Stimulated activated CD4-positive, alpha-beta T cell treated with anti-CD3 and anti-CD28 coated beads, Interleukin-12 subunit alpha, Interleukin-12 subunit beta, amount 100 ng/mL, for 48 hours (primary cell): Measurements from ENCODE around the gene RFPL3.
"Not testable (repeated sequence)": the region's sequence is repeated elsewhere in the genome, so short reads cannot be mapped to it uniquely, and the experiment has no call there.

Experiments used
- DNase-seq, 3 donors: peaks; one replicate each; pipeline ENCODE4 v3.0.0-alpha.2; 2020; ENCODE audit warnings: low read depth in 2 of 3, low spot score in 1 of 3

Gene RFPL3

DNA sequence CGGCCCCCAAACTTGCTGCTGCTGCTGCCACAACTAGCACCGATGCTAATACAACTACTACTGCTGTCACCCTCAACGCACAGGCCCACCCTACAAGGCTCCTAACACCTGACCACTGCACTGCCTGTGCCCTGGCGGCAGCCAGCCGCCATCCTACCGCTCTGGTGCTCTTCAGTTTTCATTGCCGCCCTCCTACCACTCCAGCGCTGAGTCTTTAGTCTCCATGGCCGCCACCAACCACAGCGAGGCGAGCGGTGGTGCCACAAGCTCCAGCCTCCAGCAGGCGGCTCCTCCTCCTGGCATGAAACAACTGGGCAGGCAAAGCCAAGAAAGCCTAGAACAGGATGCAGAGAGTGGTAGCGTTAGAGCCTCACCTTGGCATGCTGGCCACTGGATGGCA, 5.0 kb upstream of the RFPL3 start:
- no peak for DNase-seq

DNA sequence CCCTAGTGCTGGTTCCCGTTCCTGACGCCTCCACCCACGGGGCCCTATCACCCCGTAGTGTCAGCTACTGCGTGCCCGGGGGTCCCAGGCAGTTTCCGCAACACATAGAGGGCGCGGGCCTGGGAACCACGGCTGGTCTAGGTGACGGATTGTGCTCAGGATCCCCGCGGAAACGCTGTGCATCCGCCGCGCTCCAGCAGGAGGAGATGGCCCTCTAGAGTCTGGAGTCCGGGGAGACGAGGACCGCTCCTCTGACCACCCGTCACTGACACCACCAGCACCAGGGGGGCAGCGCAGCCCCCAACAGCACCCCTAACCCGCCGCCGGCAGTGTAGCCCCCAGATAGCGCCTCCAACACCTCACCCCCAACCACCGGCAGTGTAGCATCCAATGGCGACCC, 4.4 kb upstream of the RFPL3 start:
- DNase-seq, result no peak

GRCh38 chr22:32353840-32354239, 3.8 kb upstream of the RFPL3 start:
- DNase-seq, result no peak

- DNase-seq, result no peak
Observed at GRCh38 chr22:32354360-32355351, 3.0 kb upstream of the RFPL3 start.

GRCh38 chr22:32355760-32356159, 1.9 kb upstream of the RFPL3 start:
- no peak for DNase-seq

GRCh38 chr22:32360096-32360495, 2.4 kb downstream of the RFPL3 start:
- not testable (repeated sequence) for DNase-seq

- DNase-seq, result no peak
Observed at GRCh38 chr22:32361257-32361656, 3.6 kb downstream of the RFPL3 start.

- DNase-seq, result no peak
Observed at GRCh38 chr22:32364210-32364609, 6.5 kb downstream of the RFPL3 start.

GRCh38 chr22:32375678-32376450, 18.2 kb downstream of the RFPL3 start:
- DNase-seq, result no peak

DNA sequence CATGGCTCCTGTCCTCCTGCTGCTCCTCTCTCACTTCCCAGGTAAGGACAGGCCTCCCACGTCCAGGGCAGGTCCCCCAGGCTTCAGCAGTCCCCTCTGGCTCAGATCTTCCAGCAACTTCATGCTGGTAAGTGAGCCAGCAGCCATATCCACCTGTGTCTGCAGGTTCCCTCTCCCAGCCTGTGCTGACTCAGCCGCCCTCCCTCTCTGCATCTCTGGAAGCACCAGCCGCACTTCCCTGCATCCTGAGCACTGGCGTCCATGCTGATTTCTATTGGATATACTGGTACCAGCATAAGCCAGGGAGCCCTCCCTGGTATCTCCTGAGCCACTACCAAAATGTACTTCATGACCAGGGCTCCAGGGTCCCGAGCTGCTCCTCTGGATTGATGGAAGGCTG, 19.0 kb downstream of the RFPL3 start:
- no peak for DNase-seq

- peak in 2 of 3 donors; percentile 2 to 18 for DNase-seq
Observed at GRCh38 chr22:32378707-32379272, 21.1 kb downstream of the RFPL3 start.

DNA sequence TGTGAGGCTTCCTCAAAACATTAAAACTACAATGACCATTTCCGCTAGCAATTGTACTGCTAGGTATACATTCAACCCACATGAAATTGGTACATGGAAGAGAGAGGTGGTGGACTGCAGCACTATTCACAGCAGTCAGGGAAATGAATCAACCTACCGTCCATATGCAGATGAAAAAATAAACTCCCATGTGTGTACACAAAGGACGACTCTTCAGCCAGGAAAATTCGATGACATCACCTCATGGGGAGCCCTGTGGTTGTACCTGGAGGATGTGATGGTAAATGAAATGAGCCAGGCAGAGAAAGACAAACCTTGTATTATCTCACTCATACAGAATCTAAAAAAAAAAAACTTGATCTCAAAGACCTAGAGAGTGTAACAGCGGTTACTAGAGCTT, 23.3 kb downstream of the RFPL3 start:
- no peak for DNase-seq

- DNase-seq, result no peak
Observed at GRCh38 chr22:32385681-32386080, 28.0 kb downstream of the RFPL3 start.

DNA sequence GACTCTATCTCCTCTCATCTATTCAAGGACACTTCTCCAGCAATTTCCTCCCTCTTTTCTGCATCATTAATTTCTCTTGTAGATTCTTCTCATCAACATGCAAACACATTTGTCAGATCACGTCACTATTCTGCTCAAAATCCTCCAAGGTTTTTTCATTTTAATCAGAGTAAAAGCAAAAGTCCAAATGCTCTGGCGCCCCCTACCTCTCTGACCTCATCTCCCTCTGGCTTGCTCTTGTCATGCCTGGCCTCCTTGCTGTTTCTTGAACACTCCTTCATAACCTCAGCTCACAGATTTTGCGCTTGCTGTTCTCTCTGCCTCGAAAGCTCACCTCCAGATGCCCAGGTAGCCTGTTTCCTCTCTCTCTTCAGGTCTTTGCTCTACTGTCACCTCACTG, 32.0 kb downstream of the RFPL3 start:
- DNase-seq, result peak in 1 of 3 donors; percentile 15

DNA sequence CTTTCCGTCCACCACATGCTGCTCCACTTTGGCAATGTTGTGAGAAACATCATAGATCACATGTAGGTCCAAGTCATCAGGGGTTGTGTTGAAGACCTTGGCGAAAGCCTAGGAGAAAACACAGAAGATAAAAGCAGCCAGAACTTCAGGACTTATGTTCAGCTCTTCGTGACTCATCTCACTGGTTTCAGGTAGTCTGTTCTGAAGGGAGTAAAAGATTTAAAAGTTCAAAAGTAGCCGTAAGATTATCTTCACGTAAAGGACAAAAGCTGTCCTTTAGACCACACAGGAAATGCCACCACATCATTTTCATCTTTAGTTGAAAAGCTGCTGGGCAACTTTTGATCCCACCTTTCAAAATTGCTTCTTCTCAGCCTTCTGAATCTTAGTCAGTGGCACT, 37.4 kb downstream of the RFPL3 start:
- DNase-seq, result no peak

DNA sequence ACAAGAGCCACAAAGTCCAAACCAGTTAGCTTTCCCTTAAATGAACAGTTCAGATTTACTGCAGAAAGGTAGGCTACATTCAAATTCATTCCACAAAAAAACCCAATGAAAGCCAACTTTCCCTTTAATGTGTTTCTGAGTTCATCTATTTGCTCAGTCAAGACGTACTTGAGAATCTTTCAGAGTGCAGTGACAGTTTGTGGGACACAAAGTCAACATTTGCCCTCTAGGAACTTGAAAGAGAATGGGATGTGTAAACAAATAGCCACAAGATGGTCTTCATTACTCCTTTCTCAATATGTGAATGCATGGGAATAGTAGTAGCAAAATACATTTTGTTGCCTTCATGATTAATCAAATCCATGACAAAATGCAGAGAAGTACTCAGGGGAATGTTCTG, 38.6 kb downstream of the RFPL3 start:
- DNase-seq, result no peak

DNA sequence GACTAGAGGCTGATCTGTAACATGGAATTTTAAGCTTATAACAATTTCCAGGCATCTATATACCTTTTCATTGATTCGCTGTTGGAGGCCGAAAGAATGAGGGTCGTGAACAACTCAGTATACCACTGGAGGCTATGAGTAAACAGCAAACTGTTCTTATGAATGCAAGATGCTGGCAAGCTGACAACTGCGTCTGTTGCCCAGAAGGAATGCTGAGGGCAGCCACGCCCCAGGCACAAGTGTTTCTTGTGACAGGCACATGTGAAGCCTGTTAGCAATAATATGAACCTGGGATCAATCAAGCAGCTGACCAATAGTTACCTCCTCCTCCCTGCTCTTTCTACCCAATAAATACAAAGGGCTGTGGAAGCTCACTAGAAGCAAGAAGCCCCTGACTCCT, 39.1 kb downstream of the RFPL3 start:
- DNase-seq, result no peak

DNA sequence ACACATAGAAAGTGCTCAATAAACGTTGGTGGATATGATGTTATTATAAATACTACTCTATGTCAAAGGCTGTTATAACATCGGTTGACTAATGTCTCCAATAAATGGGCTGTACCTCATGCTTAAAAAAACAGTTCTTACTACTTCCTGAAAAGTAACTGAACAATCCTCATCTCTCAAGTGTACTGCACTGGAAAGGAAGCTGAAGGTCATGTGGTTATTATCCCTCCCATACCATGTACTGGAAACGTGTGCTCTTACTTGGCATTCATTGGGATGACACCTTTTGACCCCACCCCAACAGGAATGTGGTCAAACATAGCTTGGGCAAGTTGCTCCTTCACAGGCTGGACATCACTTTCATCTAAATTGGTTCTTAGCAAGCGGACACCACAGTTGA, 43.8 kb downstream of the RFPL3 start:
- no peak for DNase-seq

DNA sequence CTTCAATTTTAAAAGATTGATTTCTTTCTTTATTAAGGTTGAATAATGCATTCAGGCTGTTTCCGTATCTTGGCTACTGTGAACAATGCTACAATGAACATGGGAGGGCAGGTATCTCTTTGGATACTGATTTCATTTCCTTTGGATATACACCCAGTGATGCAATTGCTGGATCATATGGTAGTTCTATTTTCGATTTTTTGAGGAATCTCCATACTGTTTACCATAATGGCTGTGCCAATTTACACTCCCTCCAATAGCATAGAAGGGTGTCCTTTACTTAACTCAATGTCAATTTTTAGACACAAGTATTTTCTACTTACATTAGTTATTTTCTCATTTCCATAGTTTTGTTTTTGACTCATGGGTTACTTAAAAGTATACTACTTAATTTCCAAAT, 46.4 kb downstream of the RFPL3 start:
- DNase-seq, result no peak

DNA sequence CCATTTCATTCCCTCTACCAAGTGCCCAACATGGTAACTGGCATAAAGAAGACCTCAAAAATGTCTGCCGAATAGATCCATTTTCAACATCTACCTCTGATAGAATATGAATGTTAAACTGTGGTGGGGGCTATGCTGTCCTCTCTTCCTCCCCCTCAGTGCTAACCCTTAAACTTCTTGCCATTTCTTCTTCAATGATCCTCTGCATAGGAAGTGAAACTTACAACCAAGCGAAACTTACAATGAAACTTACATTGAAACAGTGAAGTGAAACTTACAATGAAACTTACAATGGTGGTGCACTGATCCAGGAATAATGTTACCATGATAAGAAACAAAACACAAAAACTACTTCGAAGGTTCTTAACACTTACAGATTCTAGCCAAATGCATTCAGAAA, 49.6 kb downstream of the RFPL3 start:
- no peak for DNase-seq

GRCh38 chr22:32407936-32408335, 50.3 kb downstream of the RFPL3 start:
- DNase-seq, result no peak

DNA sequence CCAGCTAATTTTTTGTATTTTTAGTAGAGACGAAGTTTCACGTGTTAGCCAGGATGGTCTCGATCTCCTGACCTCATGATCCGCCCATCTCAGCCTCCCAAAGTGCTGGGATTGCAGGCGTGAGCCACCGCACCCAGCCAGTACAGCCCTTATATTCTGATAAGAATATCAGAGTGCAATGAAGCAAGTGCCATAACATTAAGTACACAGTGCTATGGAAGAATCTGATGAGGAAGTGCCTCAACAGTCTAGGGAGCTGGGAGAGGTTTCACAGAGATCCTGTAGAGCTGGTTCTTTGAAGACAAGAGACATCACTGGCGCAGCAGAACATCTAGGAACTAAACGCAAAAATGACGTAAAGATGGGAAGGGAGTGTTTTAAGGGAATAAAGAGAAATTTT, 52.3 kb downstream of the RFPL3 start:
- DNase-seq, result no peak
